ENCODE measurements around the gene TSHZ2. TPM values are rescaled to one million over a fixed set of nuclear protein-coding genes. Genes with fewer than 3 reads are reported as not detected.
"Not testable (repeated sequence)": the region's sequence is repeated elsewhere in the genome, so short reads cannot be mapped to it uniquely, and the experiment has no call there.

The TSHZ2 gene
- total RNA-seq, 2 donors from 2014 or later = 3.3 to 6.2 TPM

- Histone ChIP-seq H3K27ac (no peak overlapping the region), H3K36me3 (no peaks in the 10 kb centered on the region), H3K9me3 (no peaks in the 10 kb centered on the region), H3K4me3 (no peak overlapping the region), H3K27me3 (no peaks in the 10 kb centered on the region), H3K4me1 (no peaks in the 10 kb centered on the region)
- no peak for TF ChIP-seq CTCF (IDR thresholded peaks at IDR 0.05)
- no peak for DNase-seq (ENCODE audit: low spot score)
These were observed 6.8 kb upstream of the TSHZ2 start for GRCh38 chr20:52965380-52965779.

- DNase-seq (ENCODE audit: low spot score) = no peak
- H3K4me1 ChIP-seq = no peaks in the 10 kb centered on the region
- TF ChIP-seq CTCF (IDR thresholded peaks at IDR 0.05) = no peak
- H3K4me3 ChIP-seq = no peak overlapping the region
- H3K9me3 ChIP-seq = no peaks in the 10 kb centered on the region
- H3K27ac ChIP-seq = no peak overlapping the region
- H3K27me3 ChIP-seq = no peaks in the 10 kb centered on the region
- H3K36me3 ChIP-seq = no peaks in the 10 kb centered on the region
These were observed 6.3 kb upstream of the TSHZ2 start for GRCh38 chr20:52965819-52966218.

GRCh38 chr20:52966543-52966942, 5.6 kb upstream of the TSHZ2 start:
- not testable (repeated sequence) for H3K36me3 ChIP-seq; H3K4me3 ChIP-seq; H3K4me1 ChIP-seq; H3K27me3 ChIP-seq; H3K9me3 ChIP-seq; DNase-seq (ENCODE audit: low spot score); H3K27ac ChIP-seq

GRCh38 chr20:52971498-52972189, 514 bp upstream of the TSHZ2 start:
- DNase-seq (ENCODE audit: low spot score) = no peak
- no peaks in the 10 kb centered on the region for H3K9me3 ChIP-seq
- H3K4me3 ChIP-seq = peak overlapping the region; percentile 44 to 55
- peak overlapping the region; percentile 26 to 59 for H3K27ac ChIP-seq
- H3K4me1 ChIP-seq = peaks cover 0 to 4% of the 10 kb centered on the region in 2 donors
- H3K36me3 ChIP-seq = no peaks in the 10 kb centered on the region
- no peaks in the 10 kb centered on the region for H3K27me3 ChIP-seq
- no peak for TF ChIP-seq CTCF (IDR thresholded peaks at IDR 0.05)

GRCh38 chr20:52972965-52973819, 1.0 kb downstream of the TSHZ2 start:
- Histone ChIP-seq H3K27ac (peak overlapping the region; percentile 59 to 78), H3K36me3 (no peaks in the 10 kb centered on the region), H3K4me1 (peaks cover 0 to 4% of the 10 kb centered on the region in 2 donors), H3K4me3 (peak overlapping the region; percentile 44 to 55), H3K9me3 (no peaks in the 10 kb centered on the region), H3K27me3 (no peaks in the 10 kb centered on the region)
- no peak for DNase-seq (ENCODE audit: low spot score)
- TF ChIP-seq CTCF (IDR thresholded peaks at IDR 0.05) = no peak

- no peak for TF ChIP-seq CTCF (IDR thresholded peaks at IDR 0.05)
- DNase-seq (ENCODE audit: low spot score) = no peak
- Histone ChIP-seq H3K9me3 (no peaks in the 10 kb centered on the region), H3K27me3 (no peaks in the 10 kb centered on the region), H3K4me1 (peaks cover 0 to 4% of the 10 kb centered on the region in 2 donors), H3K36me3 (no peaks in the 10 kb centered on the region), H3K27ac (peak overlapping the region in 1 of 2 donors; percentile 59), H3K4me3 (peak overlapping the region; percentile 44 to 55)
These were observed 2.0 kb downstream of the TSHZ2 start for GRCh38 chr20:52974179-52974594.
